ENCODE data around the gene TIMM17A. TPM values are rescaled to one million over a fixed set of nuclear protein-coding genes. Genes with fewer than 3 reads are reported as not detected.

The TIMM17A gene
- total and polyA plus RNA-seq, 4 donors: 25.9 to 56.1 (median 35.2) TPM

- DNase-seq (peak; percentile 84 to 90 (median 89)), ATAC-seq (ENCODE audit: insufficient read depth, low FRiP score) (peak; percentile 42)
- H3K36me3 ChIP-seq (ENCODE audit: control insufficient read depth in 4 of 4, insufficient read depth in 4 of 4, low read length in 4 of 4): peaks cover 3 to 21% (median 17%) of the 10 kb centered on the region in 4 donors
- peak overlapping the region; percentile 13 to 88 for H3K27ac ChIP-seq (ENCODE audit: low read depth in 1 of 2, low read length in 1 of 2)
- peak; percentile 61 for TF ChIP-seq CTCF (IDR thresholded peaks at IDR 0.05; ENCODE audit: control extremely low read depth, extremely low read depth)
- no peaks in the 10 kb centered on the region for H3K9me3 ChIP-seq (ENCODE audit: control insufficient read depth in 4 of 4, insufficient read depth in 3 of 4, low read length in 3 of 4)
- peak overlapping the region in 1 of 2 donors; percentile 59 for H3K9ac ChIP-seq (ENCODE audit: insufficient read depth in 1 of 2, low read length in 2 of 2)
- H3K4me1 ChIP-seq (ENCODE audit: control insufficient read depth in 5 of 5, insufficient read depth in 5 of 5, low read length in 5 of 5): peaks cover 0 to 10% (median 2%) of the 10 kb centered on the region in 5 donors
- 19 to 33% methylated on average over 11 of the region's 11 CpGs for WGBS, 2 donors
- no peaks in the 10 kb centered on the region for H3K27me3 ChIP-seq (ENCODE audit: control insufficient read depth in 3 of 3, insufficient read depth in 3 of 3, low read length in 2 of 3)
- no peak overlapping the region for H3K4me3 ChIP-seq
These were observed 54.2 kb downstream of the TIMM17A start for GRCh38 chr1:202009326-202010179.

GRCh38 chr1:202010180-202011015 lies 55.1 kb downstream of the TIMM17A start, which contains the start of gene ELF3:
Gene ELF3 (plus strand): TSS chr1:202010587. CDS start chr1:202011137, 550 bp downstream.
- DNase-seq (peak; percentile 79 to 92 (median 86)), ATAC-seq (ENCODE audit: insufficient read depth, low FRiP score) (peak; percentile 60)
- H3K27ac ChIP-seq (ENCODE audit: low read depth in 1 of 2, low read length in 1 of 2): peak within 1 kb of the TSS; percentile 13 to 88
- H3K9ac ChIP-seq (ENCODE audit: insufficient read depth in 1 of 2, low read length in 2 of 2): peak within 1 kb of the TSS; percentile 80 to 94
- H3K4me3 ChIP-seq: peak within 1 kb of the TSS; percentile 20
- no peak for TF ChIP-seq CTCF (IDR thresholded peaks at IDR 0.05; ENCODE audit: control extremely low read depth, extremely low read depth)
- H3K9me3 ChIP-seq (ENCODE audit: control insufficient read depth in 4 of 4, insufficient read depth in 3 of 4, low read length in 3 of 4): no peaks in the 10 kb centered on the region
- peaks cover 0 to 10% (median 2%) of the 10 kb centered on the region in 5 donors for H3K4me1 ChIP-seq (ENCODE audit: control insufficient read depth in 5 of 5, insufficient read depth in 5 of 5, low read length in 5 of 5)
- peaks cover 0 to 13% (median 9%) of the 10 kb centered on the region in 4 donors for H3K36me3 ChIP-seq (ENCODE audit: control insufficient read depth in 4 of 4, insufficient read depth in 4 of 4, low read length in 4 of 4)
- no peaks in the 10 kb centered on the region for H3K27me3 ChIP-seq (ENCODE audit: control insufficient read depth in 3 of 3, insufficient read depth in 3 of 3, low read length in 2 of 3)
- 69 to 77% methylated on average over 24 of the region's 24 CpGs for WGBS, 2 donors

- Histone ChIP-seq H3K27me3 (ENCODE audit: control insufficient read depth in 3 of 3, insufficient read depth in 3 of 3, low read length in 2 of 3) (no peaks in the 10 kb centered on the region), H3K9me3 (ENCODE audit: control insufficient read depth in 4 of 4, insufficient read depth in 3 of 4, low read length in 3 of 4) (no peaks in the 10 kb centered on the region), H3K27ac (ENCODE audit: low read depth in 1 of 2, low read length in 1 of 2) (peak overlapping the region in 1 of 2 donors; percentile 62), H3K36me3 (ENCODE audit: control insufficient read depth in 4 of 4, insufficient read depth in 4 of 4, low read length in 4 of 4) (peaks cover 0 to 13% (median 5%) of the 10 kb centered on the region in 4 donors), H3K4me3 (peak overlapping the region; percentile 20), H3K9ac (ENCODE audit: insufficient read depth in 1 of 2, low read length in 2 of 2) (peak overlapping the region in 1 of 2 donors; percentile 71), H3K4me1 (ENCODE audit: control insufficient read depth in 5 of 5, insufficient read depth in 5 of 5, low read length in 5 of 5) (peaks cover 0 to 10% (median 2%) of the 10 kb centered on the region in 5 donors)
- ATAC-seq (ENCODE audit: insufficient read depth, low FRiP score): no peak
- TF ChIP-seq CTCF (IDR thresholded peaks at IDR 0.05; ENCODE audit: control extremely low read depth, extremely low read depth): no peak
- 72 to 95% methylated on average over 11 of the region's 11 CpGs for WGBS, 2 donors
- no peak for DNase-seq
These were observed 56.7 kb downstream of the TIMM17A start for GRCh38 chr1:202011994-202012393.

All from lung (tissue), 12 donors.